Skeletal muscle tissue (tissue), 4 donors: ENCODE measurements around the gene ZNF277. TPM values are rescaled to one million over a fixed set of nuclear protein-coding genes. Genes with fewer than 3 reads are reported as not detected.

ENCODE experiments used
- H3K27ac ChIP-seq: one replicate; pipeline ENCODE4 v1.7.0; 2013; ENCODE audit warnings: mild to moderate bottlenecking, low read depth, low read length, inconsistent platforms
- H3K27me3 ChIP-seq, 3 donors: one replicate each; pipeline ENCODE4 v1.7.0; 2013; ENCODE audit warnings: low read length in 3 of 3; ENCODE audit not compliant: control insufficient read depth in 3 of 3, insufficient read depth in 3 of 3
- H3K36me3 ChIP-seq, 3 donors: one replicate each; pipeline ENCODE4 v1.7.0; 2013; ENCODE audit warnings: low read length in 3 of 3; ENCODE audit not compliant: control insufficient read depth in 3 of 3, insufficient read depth in 3 of 3
- H3K4me1 ChIP-seq, 3 donors: one replicate each; pipeline ENCODE4 v1.7.0; 2013; ENCODE audit warnings: low read length in 3 of 3, mild to moderate bottlenecking in 3 of 3; ENCODE audit not compliant: control insufficient read depth in 3 of 3, insufficient read depth in 3 of 3
- H3K4me3 ChIP-seq, 3 donors: one replicate each; pipeline ENCODE4 v1.7.0; 2013; ENCODE audit warnings: low read length in 3 of 3
- H3K9ac ChIP-seq, 3 donors: one replicate each; pipeline ENCODE4 v1.7.0; 2013; ENCODE audit warnings: low read length in 3 of 3, mild to moderate bottlenecking in 3 of 3, moderate library complexity in 2 of 3, low read depth in 1 of 3
- H3K9me3 ChIP-seq, 3 donors: one replicate each; pipeline ENCODE4 v1.7.0; 2013; ENCODE audit warnings: low read length in 3 of 3; ENCODE audit not compliant: control insufficient read depth in 3 of 3
- total RNA-seq: library from RNA; depleted of rRNA; stranded (reverse); fragments of >200 nt; gene quantifications from one replicate; pipeline ENCODE4 v1.2.3, GENCODE V29; 2014
- donor health status: Osteomylitis.

The ZNF277 gene
- total RNA-seq, 1 donor from 2014 or later: 17.7 TPM

- Histone ChIP-seq H3K4me3 (no peak overlapping the region), H3K4me1 (peaks cover 2 to 7% (median 5%) of the 10 kb centered on the region in 3 donors), H3K27ac (no peak overlapping the region), H3K9ac (no peak overlapping the region), H3K9me3 (no peaks in the 10 kb centered on the region), H3K36me3 (no peaks in the 10 kb centered on the region), H3K27me3 (no peaks in the 10 kb centered on the region)
These were observed 14.5 kb downstream of the ZNF277 start for GRCh38 chr7:112220877-112221434.

- H3K36me3 ChIP-seq: no peaks in the 10 kb centered on the region
- no peaks in the 10 kb centered on the region for H3K9me3 ChIP-seq
- no peak overlapping the region for H3K27ac ChIP-seq
- H3K9ac ChIP-seq: no peak overlapping the region
- H3K4me1 ChIP-seq: peaks cover 2 to 7% (median 5%) of the 10 kb centered on the region in 3 donors
- H3K4me3 ChIP-seq: no peak overlapping the region
- no peaks in the 10 kb centered on the region for H3K27me3 ChIP-seq
These were observed 16.8 kb downstream of the ZNF277 start for GRCh38 chr7:112223310-112223709.

- H3K27me3 ChIP-seq: no peaks in the 10 kb centered on the region
- no peak overlapping the region for H3K4me3 ChIP-seq
- no peaks in the 10 kb centered on the region for H3K9me3 ChIP-seq
- no peaks in the 10 kb centered on the region for H3K36me3 ChIP-seq
- no peak overlapping the region for H3K27ac ChIP-seq
- H3K9ac ChIP-seq: no peak overlapping the region
- H3K4me1 ChIP-seq: peaks cover 2 to 7% (median 5%) of the 10 kb centered on the region in 3 donors
These were observed 17.7 kb downstream of the ZNF277 start for GRCh38 chr7:112224186-112224585.

GRCh38 chr7:112225006-112225405 lies 18.5 kb downstream of the ZNF277 start:
- Histone ChIP-seq H3K4me1 (peaks cover 2 to 7% (median 5%) of the 10 kb centered on the region in 3 donors), H3K27me3 (no peaks in the 10 kb centered on the region), H3K9ac (no peak overlapping the region), H3K9me3 (no peaks in the 10 kb centered on the region), H3K36me3 (no peaks in the 10 kb centered on the region), H3K4me3 (no peak overlapping the region), H3K27ac (no peak overlapping the region)

DNA sequence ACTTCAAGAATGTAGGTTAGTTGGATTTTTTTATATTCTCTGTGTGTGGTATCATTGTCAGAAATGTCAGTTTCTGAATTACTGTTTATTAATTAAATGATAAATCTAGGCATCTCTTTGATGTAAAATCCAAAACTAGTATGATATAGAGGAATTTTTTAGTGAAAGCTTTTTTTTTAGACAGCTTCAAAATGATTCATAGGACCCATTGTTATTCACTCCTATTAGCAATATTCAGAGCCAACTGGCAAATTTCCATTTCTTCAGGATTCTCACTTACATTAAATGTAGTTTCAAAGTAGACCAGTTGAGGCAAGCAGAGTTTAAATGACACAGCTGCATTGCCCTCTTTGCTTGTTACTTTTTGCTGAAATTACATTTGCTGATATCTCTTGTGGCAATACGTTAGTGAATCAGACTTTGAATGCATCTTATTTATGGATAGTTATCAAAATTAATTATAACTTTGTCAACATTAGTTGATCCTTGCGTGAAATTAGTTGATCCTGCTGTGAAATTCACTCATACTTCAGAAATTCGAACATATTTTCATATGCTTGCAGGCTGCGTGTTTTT lies 20.3 kb downstream of the ZNF277 start:
- Histone ChIP-seq H3K27me3 (no peaks in the 10 kb centered on the region), H3K9ac (no peak overlapping the region), H3K4me3 (no peak overlapping the region), H3K9me3 (no peaks in the 10 kb centered on the region), H3K4me1 (peaks cover 2 to 7% (median 5%) of the 10 kb centered on the region in 3 donors), H3K27ac (no peak overlapping the region), H3K36me3 (no peaks in the 10 kb centered on the region)

- no peak overlapping the region for H3K9ac ChIP-seq
- no peaks in the 10 kb centered on the region for H3K36me3 ChIP-seq
- H3K27ac ChIP-seq: no peak overlapping the region
- H3K4me3 ChIP-seq: no peak overlapping the region
- H3K9me3 ChIP-seq: no peaks in the 10 kb centered on the region
- peaks cover 3 to 4% (median 4%) of the 10 kb centered on the region in 3 donors for H3K4me1 ChIP-seq
- H3K27me3 ChIP-seq: no peaks in the 10 kb centered on the region
These were observed 22.1 kb downstream of the ZNF277 start for GRCh38 chr7:112228632-112229031.

- Histone ChIP-seq H3K36me3 (no peaks in the 10 kb centered on the region), H3K4me3 (no peak overlapping the region), H3K27ac (no peak overlapping the region)
These were observed 25.9 kb downstream of the ZNF277 start for GRCh38 chr7:112232212-112232978.

DNA sequence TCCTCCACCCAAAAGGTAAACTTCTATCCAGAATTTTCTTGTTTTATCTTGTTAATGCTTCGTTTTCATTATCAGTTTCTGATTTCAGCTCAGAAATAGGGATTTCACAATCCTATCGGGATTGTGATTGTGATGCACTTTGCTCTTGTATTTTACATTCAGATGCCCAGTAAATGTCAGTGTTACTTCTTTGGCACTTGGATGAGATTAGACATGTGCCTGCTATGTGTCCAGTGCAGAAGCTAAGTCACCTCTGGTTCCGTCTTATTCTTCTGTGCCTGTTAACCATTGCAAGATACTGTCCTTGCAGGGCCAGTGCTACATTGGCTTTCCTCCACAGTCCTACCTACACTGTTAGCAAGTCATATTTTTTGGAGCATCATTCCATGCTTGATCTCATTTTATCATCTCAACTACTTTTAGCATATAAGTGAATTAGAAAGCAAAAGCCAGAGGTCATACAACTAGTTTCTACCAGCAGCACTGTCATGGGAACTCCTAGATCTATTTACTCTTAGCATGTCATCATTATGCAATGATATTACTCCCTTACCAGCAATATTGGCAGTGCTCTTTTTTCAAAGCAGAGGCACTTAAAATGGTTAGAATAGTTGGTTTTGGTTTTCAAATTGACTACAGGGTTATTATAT lies 26.7 kb downstream of the ZNF277 start:
- Histone ChIP-seq H3K27ac (no peak overlapping the region), H3K4me3 (no peak overlapping the region), H3K4me1 (peaks cover 3 to 4% (median 4%) of the 10 kb centered on the region in 3 donors), H3K9me3 (no peaks in the 10 kb centered on the region), H3K36me3 (no peaks in the 10 kb centered on the region), H3K9ac (no peak overlapping the region), H3K27me3 (no peaks in the 10 kb centered on the region)

More at GRCh38 chr7:112232212-112232978, 25.9 kb downstream of the ZNF277 start:
- Histone ChIP-seq H3K4me1 (peaks cover 3 to 4% (median 4%) of the 10 kb centered on the region in 3 donors), H3K9ac (no peak overlapping the region), H3K9me3 (no peaks in the 10 kb centered on the region), H3K27me3 (no peaks in the 10 kb centered on the region)

- Histone ChIP-seq H3K4me3 (no peak overlapping the region), H3K27ac (no peak overlapping the region), H3K27me3 (no peaks in the 10 kb centered on the region), H3K4me1 (peaks cover 3 to 4% (median 4%) of the 10 kb centered on the region in 3 donors), H3K36me3 (no peaks in the 10 kb centered on the region), H3K9ac (no peak overlapping the region), H3K9me3 (no peaks in the 10 kb centered on the region)
These were observed 27.7 kb downstream of the ZNF277 start for GRCh38 chr7:112234147-112234546.

- H3K4me3 ChIP-seq: no peak overlapping the region
- no peak overlapping the region for H3K9ac ChIP-seq
- H3K36me3 ChIP-seq: no peaks in the 10 kb centered on the region
- H3K4me1 ChIP-seq: peaks cover 3 to 4% (median 4%) of the 10 kb centered on the region in 3 donors
- H3K27me3 ChIP-seq: no peaks in the 10 kb centered on the region
- no peak overlapping the region for H3K27ac ChIP-seq
- H3K9me3 ChIP-seq: no peaks in the 10 kb centered on the region
These were observed 30.1 kb downstream of the ZNF277 start for GRCh38 chr7:112236597-112236996.
